NCI-H2196 treated with DMSO at 0.1 percent for 48 hours (cell line): ENCODE results near the gene CCDC85B.
"Not testable (repeated sequence)": the region's sequence is repeated elsewhere in the genome, so short reads cannot be mapped to it uniquely, and the experiment has no call there.

Source experiments
- DNase-seq: peaks from one replicate; lab custom pipeline; 2025; ENCODE audit not compliant: unreplicated experiment; lab: John Stamatoyannopoulos, UW

Gene CCDC85B

GRCh38 chr11:65885808-65886536 is 4.5 kb upstream of the CCDC85B start:
- DNase-seq: no peak

GRCh38 chr11:65886826-65887722 is 3.4 kb upstream of the CCDC85B start:
- no peak for DNase-seq

GRCh38 chr11:65887723-65888162 is 2.7 kb upstream of the CCDC85B start:
- DNase-seq: no peak

GRCh38 chr11:65888163-65888814 is 2.2 kb upstream of the CCDC85B start, which contains the start of gene FIBP:
Gene FIBP (minus strand): TSS chr11:65888471. CDS start chr11:65888418, 53 bp downstream.
- DNase-seq: peak; percentile 97

GRCh38 chr11:65891219-65892136 is 1.0 kb downstream of the CCDC85B start:
- DNase-seq: no peak

- DNase-seq: not testable (repeated sequence)
Observed at GRCh38 chr11:65892137-65892540, 1.7 kb downstream of the CCDC85B start.

GRCh38 chr11:65892661-65893317 is 2.3 kb downstream of the CCDC85B start:
- DNase-seq: no peak

- DNase-seq: no peak
Observed at GRCh38 chr11:65894034-65894591, 3.6 kb downstream of the CCDC85B start.

- DNase-seq: no peak
Observed at GRCh38 chr11:65895482-65895981, 5.1 kb downstream of the CCDC85B start.

- DNase-seq: no peak
Observed at GRCh38 chr11:65896034-65896999, 5.8 kb downstream of the CCDC85B start.

GRCh38 chr11:65897020-65897471 is 6.6 kb downstream of the CCDC85B start:
- DNase-seq: no peak

GRCh38 chr11:65898656-65899355 is 8.3 kb downstream of the CCDC85B start:
- no peak for DNase-seq

GRCh38 chr11:65899356-65900124 is 9.1 kb downstream of the CCDC85B start:
- DNase-seq: no peak

GRCh38 chr11:65900125-65900898 is 9.8 kb downstream of the CCDC85B start, which contains the start of gene FOSL1:
Gene FOSL1 (minus strand): TSS chr11:65900388. CDS start chr11:65900339, 49 bp downstream.
- peak; percentile 80 for DNase-seq

- DNase-seq: no peak
Observed at GRCh38 chr11:65900899-65901180, 10.4 kb downstream of the CCDC85B start.

GRCh38 chr11:65903068-65903481 is 12.6 kb downstream of the CCDC85B start:
- DNase-seq: no peak
